Effector CD4-positive, alpha-beta T cell (primary cell): ENCODE results near the gene DAB2IP.

Source experiments
- DNase-seq: peaks from one replicate; pipeline ENCODE4 v3.0.0-alpha.2; 2020

Gene DAB2IP

DNA sequence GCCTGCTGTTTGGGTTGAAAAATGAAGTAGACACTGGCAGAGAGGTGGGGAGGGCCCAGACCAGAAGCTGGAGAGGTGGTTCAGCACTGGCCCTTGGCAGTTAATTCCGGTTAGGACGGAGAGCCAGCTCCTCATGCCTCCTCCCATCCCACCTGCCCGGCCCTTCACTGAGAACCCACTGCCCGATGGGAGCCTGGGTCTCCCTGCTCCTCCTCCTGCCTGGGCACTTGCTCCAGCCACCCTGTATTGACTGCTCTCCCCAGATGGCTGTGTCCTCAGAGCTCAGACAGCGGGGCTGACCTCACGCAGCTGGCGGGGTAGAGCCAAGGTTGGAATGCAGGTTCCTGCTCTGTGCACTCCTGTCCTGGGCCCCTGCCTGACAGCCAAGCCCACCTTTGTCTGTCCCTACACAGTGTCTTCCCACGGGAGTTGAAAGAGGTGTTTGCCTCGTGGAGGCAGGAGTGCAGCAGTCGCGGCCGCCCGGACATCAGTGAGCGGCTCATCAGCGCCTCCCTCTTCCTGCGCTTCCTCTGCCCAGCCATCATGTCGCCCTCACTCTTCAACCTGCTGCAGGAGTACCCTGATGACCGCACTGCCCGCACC, 114.7 kb downstream of the DAB2IP start:
- DNase-seq: no peak

DNA sequence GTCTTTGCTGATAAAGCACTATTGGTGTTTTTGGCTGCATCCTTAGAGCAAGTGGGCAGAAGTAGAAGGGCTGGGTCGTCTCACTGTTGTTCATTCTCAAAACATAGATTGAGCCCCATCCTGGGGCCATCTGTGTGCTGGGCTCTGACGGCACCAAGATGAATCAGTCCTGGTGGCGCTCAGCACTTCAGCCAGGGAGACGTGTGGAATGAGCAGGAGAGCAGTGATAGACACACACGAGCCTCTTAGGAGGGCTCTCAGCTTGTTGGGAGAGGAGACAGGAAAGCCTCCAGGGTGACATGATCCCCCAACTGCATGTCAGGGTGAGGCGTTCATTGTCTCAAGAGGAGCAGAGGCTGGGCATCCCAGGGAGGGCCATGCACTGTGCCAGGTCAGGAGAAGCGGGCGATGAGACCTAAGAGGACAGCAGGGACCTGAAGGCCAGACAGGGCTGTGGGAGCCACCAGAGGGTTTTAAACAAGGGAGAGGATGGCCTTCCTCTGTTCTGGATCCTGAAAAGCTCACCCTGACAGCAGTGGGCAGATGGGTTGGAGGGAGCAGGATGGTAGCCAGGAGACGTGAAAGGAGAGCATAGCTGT, 115.8 kb downstream of the DAB2IP start:
- no peak for DNase-seq

DNA sequence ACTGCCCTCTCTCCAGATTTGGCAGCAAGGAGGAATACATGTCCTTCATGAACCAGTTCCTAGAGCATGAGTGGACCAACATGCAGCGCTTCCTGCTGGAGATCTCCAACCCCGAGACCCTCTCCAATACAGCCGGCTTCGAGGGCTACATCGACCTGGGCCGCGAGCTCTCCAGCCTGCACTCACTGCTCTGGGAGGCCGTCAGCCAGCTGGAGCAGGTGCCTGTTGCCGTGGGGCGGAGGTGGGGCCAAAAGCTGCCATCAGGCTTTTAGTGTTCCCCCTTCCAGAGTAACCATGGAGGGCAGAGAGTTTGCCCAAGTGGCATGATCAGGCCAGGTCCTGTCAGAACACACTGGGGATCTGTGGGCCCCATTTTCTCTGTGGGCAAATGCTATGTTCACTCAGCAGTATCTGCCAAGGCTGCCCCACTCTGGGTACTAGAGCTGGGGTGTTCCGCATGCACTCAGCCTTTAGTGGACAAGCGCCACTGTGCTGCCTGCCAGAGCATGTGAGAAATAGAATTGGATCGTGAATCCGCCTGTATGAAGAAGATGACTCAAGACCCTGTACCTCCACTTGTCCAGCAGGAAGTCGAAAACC, 117.1 kb downstream of the DAB2IP start:
- DNase-seq: no peak

DNA sequence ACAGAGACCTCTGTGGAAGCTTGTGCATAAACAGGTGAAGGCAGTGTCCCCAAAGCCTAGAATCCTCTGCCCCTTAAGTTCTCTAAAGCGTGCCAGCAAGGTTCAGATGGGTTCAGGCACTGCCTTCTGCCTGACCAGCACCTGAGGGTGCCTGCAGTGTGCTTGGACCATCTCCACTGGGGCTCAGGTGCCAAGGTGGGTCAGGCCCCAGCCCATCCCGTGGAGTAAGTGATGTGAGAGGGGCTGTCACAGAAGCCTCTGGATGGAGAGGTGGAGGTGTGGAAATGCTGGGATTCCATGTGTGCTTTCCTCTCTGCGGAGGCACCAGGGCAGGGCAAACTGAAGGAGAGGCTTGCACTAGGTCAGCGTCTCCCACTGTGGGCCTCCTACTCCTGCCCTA, 118.5 kb downstream of the DAB2IP start:
- no peak for DNase-seq

DNA sequence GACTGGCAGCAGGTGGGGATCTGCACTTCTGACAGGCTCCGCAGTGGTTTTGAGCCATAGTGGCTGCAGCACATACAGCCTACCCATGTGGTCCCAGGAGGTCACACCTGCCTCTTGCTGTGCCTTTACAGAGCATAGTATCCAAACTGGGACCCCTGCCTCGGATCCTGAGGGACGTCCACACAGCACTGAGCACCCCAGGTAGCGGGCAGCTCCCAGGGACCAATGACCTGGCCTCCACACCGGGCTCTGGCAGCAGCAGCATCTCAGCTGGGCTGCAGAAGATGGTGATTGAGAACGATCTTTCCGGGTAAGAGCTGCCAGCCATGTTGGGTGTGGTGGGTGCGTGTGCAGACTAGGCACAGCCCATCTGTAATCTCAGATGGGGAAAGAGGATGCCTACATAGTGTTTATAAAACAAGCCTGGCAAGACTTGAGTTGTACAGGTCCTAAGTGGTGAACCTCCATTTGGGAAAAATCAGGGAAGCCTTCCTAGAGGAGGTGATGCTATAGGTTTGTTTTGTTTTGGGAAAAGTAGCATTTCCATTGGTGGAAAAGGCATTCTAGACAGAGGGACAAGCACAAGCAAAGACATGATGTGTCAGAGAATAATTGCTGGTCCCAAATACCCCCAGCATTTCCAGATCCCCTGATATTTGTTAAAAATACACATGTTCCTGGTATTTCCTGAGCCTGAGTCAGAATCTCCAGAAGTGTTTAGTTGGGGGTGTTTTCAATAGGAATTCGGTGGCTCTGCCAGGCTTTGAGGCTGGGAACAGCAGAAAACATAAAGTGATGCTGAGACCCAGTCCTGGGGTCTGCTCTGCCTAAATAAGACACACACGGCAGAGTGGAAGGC, 119.2 kb downstream of the DAB2IP start:
- no peak for DNase-seq

DNA sequence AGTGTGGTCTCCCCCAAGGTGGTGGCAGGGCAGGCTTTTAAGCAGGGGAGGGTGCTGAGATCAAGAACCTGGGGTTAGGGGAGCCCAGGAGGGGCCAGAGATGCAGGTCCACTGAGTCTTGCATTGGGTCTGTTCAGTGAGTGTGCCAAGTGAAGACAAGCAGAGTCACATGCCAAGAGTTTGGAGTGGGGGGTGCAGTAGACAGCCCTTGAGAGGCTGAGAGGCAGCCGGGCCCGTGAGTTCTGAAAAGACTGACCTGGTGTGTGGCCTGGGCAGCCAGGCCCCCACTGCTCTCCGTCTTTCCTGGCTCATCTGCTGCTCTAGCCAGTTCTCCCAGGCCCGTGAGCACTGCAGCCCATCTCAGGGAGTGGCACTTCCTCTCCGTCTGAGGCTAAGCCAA, 120.0 kb downstream of the DAB2IP start:
- DNase-seq: no peak

DNA sequence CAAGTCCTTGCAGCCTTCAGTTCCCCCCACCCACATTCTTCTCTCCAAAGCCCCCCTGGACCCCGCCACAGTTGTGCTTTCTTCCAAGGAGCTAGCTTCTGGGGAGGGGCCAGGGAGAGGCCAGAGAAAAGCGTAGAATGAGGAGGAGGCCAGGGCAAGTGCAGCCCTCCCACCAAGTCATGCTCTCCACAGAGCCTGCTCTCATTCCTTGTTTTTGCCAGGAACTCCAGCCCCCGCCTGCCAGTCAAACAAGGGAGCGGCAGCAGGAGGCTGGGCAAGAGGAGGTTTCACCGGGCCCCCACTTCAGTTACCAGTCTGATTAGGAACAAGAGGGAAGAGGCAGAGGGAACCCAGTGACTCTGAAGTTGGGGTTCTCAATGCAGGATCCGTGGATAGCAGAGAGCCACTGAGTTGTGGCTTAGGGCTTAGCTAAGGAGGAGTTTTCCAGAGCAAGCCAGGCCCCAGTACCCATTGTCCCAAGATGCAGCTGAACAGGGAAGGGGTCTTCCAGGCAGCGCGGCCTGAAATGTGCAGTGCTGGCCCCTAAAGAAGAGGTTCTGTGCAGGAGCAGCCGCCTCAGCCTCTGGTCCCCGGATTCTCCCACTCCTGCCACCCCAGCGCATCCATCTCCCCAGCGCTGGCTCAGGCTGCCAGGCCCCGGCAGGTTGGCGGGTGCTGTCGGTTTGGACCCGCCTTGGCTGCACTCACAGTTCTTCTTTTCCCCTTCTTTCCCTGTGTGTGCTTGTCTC, 120.6 kb downstream of the DAB2IP start:
- no peak for DNase-seq

DNA sequence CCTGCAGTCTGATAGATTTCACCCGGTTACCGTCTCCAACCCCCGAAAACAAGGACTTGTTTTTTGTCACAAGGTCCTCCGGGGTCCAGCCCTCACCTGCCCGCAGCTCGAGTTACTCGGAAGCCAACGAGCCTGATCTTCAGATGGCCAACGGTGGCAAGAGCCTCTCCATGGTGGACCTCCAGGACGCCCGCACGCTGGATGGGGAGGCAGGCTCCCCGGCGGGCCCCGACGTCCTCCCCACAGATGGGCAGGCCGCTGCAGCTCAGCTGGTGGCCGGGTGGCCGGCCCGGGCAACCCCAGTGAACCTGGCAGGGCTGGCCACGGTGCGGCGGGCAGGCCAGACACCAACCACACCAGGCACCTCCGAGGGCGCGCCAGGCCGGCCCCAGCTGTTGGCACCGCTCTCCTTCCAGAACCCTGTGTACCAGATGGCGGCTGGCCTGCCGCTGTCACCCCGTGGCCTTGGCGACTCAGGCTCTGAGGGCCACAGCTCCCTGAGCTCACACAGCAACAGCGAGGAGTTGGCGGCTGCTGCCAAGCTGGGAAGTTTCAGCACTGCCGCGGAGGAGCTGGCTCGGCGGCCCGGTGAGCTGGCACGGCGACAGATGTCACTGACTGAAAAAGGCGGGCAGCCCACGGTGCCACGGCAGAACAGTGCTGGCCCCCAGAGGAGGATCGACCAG, 121.3 kb downstream of the DAB2IP start:
- DNase-seq: no peak

DNA sequence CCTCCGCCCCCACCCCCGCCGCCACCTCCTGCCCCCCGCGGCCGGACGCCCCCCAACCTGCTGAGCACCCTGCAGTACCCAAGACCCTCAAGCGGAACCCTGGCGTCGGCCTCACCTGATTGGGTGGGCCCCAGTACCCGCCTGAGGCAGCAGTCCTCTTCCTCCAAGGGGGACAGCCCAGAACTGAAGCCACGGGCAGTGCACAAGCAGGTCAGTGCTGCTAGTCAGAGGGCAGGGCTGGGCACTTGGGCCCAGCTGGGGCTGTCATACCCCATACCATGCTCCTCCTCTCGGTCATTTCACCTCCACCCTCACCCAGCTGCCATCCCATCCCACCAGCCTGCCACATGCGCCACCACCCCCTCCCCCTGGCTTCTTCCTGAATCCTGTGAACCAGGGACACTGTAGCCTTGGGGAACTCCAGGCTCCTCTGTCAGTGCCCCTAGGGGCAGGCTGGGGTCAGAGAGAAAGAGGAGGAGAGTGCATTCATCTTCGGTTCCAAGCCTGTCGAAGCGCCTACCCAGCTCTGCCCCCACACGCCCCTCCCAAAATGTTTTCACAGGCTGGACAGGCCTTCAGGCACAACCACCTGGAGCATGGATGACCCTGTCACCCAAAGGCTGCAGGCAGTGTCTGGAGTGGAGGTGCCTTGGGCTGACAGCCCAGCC, 122.0 kb downstream of the DAB2IP start:
- DNase-seq: no peak

DNA sequence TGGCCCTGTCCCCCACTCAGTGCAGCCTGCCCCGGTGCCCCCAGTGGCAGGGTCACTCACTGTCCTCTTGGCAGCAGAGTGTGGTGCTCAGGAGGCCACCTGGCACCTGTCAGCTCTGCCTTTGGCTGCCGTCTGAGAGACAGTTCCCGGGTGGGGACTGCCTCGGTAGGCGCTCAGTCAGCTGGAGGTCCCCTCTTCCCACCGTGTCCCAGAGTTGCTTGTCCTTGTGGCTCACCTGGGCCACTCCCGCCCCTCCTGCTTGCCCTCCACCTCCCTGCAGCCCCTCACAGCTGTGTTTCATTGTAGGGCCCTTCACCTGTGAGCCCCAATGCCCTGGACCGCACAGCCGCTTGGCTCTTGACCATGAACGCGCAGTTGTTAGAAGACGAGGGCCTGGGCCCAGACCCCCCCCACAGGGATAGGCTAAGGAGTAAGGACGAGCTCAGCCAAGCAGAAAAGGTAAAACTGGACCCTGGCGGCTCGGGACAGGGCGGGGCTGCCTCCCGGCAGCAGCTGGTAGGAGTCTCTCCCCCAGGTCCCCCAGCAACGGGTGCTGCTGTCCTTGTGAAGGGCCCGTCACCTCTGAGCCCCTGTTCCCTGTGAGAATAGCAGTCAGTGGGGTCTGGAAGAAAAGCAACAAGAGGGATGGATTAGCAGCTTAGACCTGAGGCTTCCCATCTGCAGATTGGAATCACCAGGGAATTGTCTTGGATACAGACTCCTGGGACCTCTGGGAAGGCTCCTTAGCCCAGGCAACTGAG, 122.7 kb downstream of the DAB2IP start:
- DNase-seq: no peak

DNA sequence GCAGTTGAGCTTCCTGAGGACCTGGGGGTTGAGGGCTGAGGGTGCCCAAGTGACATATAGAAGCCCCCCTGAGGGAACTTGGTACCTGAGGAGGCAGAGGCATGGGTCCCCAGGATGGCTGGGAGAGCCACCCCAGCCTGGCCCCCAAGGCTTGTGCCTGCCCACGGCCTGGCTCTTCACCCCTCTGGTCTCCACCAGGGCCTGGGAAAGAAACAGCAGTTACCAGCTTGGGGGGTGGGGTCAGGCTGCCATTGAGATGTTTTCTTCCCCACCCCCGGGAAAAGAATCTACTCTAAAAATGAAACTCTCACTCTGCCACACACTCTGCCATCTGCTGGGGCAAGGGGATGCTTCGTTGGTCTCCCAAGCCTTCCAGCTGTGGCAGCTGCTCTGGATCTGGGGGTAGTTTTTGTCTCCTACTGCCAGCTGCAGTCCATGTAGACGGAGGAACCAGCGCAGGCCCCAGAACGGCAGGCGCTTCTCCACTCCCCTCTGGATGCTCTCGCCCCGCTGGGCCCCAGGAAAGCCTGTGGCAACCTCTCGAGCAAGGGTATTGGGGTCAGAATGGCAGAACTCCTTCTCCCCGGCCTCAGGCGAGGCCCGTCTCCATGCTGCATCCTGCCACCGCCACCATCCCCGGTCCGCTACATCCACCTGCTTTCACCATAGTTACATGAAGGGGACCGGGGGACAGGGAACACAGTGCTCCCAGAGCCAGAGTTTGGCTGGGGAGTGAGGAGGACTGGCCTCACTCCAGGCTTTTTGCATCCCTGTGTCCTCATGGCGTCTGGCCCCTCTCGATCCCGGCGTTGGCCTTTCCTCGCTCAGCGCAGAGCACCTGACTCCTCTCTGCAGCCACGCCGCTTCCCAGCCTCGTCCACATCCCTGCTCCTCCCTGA, 123.5 kb downstream of the DAB2IP start:
- no peak for DNase-seq

DNA sequence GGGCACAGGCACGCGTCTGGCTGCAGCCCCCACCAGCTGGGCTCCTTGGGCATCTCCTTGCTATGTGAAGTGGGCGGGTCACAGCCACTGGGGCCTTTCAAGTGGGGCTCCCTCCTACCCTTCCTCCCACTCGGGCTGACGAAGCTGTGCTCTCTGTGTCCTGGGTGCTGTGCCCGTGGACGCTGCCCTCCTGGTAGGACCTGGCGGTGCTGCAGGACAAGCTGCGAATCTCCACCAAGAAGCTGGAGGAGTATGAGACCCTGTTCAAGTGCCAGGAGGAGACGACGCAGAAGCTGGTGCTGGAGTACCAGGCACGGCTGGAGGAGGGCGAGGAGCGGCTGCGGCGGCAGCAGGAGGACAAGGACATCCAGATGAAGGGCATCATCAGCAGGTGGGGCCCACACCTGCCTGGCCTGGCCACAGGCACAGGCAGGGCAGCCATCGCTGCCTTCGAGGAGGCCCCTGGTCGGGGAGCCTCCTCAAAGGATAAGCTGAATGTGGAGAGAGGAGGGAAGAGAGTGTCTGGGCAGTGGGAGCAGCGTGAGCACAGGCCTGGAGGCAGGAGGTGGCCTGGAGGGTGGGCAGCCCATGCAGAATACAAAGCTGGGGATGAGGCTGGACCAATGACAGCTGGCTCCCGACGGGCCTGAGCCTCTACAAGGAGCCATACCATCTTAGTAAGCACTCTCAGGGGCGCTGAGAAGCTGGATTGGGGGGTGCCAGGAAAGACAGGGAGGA, 124.7 kb downstream of the DAB2IP start:
- DNase-seq: no peak

DNA sequence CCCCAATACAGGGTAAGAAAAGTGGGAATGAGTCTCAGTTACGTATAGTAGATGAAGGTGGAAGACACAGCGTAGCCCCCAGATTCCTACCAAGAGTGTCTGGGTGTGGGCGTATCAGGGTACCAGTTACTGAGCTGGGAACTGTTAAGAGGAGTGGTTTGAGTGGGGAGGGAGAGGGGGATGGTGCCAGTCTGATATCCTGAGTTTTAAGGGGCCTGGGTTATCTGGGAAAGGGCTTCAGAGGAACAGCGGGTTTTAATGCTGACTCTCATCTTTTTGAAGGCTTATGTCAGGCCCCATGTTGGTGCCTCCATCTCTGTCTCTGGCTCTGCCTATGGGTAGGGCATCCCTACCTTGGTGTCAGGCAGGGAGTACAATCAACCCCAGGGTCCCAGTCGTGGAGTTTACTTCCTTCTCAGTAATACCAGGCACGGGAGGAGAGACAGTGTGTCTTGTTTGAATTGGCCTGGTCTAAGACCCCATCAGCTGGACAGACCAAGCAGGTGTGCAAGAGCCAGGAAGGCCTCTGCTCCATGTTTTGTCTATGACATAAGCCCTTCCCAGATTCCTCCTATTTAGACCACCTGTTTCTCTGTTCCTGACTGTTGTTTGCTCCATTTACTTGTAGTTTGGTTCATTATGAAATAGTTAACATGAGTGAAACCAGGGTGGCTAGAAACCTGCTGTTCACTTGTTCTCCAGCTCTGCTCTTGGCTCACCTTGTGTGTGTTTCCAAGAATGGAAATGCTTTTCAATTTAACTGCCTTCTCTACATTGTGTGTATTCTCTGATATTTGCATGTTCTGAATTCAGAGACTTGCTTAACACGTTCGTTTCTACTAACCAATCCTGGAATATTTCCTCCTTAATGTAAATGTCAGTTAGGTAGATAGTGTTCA, 125.6 kb downstream of the DAB2IP start:
- no peak for DNase-seq

DNA sequence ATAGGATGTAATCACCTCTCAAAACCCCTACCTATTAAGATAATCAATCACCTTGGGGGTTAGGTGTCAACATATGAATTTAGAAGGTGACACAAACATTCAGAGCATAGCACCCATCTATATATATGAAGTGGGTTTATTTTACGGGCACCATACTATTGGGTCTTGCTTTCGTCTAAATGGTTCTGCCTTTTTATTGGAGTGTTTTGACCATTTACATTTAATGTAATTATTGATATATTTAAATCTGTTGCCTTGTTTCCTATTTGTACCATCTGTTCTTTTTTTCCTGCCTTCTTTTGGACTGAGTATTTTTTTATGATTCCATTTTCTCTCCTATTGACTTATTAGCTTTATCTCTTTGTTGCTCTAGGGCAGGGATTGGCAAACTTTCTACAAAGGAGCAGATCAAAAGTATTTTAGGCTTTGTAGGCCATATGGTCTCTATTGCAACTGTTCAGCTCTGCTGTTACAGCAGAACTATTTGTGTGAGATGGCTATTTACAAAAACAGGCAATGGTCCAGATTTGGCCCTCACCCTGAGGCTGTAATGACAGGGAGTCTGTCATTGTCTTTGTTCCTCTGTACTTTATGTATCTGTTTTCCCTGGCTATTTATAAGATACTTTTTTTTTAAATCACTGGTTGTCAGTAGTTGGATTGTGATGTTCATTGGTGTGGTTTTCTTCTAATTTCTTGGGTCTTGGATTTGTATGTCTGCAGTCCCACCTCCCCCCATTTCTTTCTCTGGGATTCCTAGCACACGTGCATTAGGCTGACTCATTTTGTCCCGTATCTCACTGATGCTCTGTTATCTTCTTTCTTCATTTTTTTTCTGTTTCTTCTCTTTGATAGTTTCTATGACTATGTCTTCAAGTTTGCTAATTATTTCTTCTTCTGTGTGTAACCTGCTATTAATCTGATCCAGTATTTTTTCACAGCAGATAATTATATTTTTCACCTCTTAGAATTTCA, 127.1 kb downstream of the DAB2IP start:
- no peak for DNase-seq

DNA sequence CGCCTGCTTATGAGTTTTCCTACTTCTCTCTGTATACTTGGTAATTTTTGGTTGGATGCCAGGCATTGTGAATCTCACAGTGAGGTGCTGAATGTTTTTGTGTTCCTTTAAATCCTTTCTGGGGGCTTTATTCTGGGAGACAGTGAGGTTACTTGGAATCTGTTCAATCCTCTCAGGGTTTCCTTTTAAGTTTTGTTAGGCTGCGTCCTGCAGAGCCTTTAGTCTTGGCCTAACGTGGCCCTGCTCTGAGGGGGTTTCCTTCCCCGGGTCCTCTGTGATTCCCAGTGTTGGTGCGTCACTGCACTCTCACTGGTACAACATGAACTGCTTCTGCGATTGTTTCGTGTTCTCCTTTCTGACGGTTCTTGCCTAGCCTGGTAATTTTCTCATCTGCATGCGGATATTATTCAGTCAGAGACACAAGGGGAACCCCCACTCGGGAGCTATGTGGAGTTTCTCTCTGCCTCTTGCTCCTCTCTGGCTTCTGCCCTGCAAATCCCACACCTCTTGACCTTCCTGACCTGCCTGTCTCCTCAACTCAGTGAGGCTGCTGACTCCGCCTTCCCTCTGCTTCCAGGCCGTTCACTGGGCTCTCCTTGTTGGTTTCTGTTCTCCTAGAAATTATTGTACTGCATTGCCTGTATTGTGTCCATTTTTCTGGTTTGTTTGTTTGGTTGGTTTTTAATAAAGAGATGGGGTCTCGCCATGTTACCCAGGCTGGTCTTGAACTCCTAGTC, 128.1 kb downstream of the DAB2IP start:
- no peak for DNase-seq
